Stimulated activated CD8-positive, alpha-beta memory T cell treated with anti-CD3 and anti-CD28 coated beads, Interleukin-15, amount 100 ng/mL, for 24 hours (primary cell): ENCODE measurements around the gene ENOX1.

ENCODE experiments used
- DNase-seq: peaks from one replicate; pipeline ENCODE4 v3.0.0-alpha.2; 2020; ENCODE audit warnings: low read depth

The ENOX1 gene

GRCh38 chr13:43669964-43670363 is 116.8 kb downstream of the ENOX1 start:
- no peak for DNase-seq

- no peak for DNase-seq
Measured at GRCh38 chr13:43669101-43669500, 117.7 kb downstream of the ENOX1 start.

GRCh38 chr13:43666403-43666802 is 120.4 kb downstream of the ENOX1 start:
- DNase-seq = no peak

GRCh38 chr13:43665388-43665787 is 121.4 kb downstream of the ENOX1 start:
- no peak for DNase-seq

- DNase-seq = no peak
Measured at GRCh38 chr13:43664700-43665191, 122.0 kb downstream of the ENOX1 start.

- no peak for DNase-seq
Measured at GRCh38 chr13:43663474-43664090, 123.2 kb downstream of the ENOX1 start.

GRCh38 chr13:43662976-43663375 is 123.8 kb downstream of the ENOX1 start:
- DNase-seq = no peak

GRCh38 chr13:43661161-43661830 is 125.5 kb downstream of the ENOX1 start:
- no peak for DNase-seq

- DNase-seq = no peak
Measured at GRCh38 chr13:43657485-43657884, 129.3 kb downstream of the ENOX1 start.

- DNase-seq = no peak
Measured at GRCh38 chr13:43653980-43654379, 132.8 kb downstream of the ENOX1 start.

- no peak for DNase-seq
Measured at GRCh38 chr13:43653395-43653794, 133.4 kb downstream of the ENOX1 start.

- no peak for DNase-seq
Measured at GRCh38 chr13:43652760-43653159, 134.0 kb downstream of the ENOX1 start.

- DNase-seq = no peak
Measured at GRCh38 chr13:43650882-43651281, 135.9 kb downstream of the ENOX1 start.

GRCh38 chr13:43648733-43649132 is 138.0 kb downstream of the ENOX1 start:
- DNase-seq = no peak

GRCh38 chr13:43647471-43647870 is 139.3 kb downstream of the ENOX1 start:
- no peak for DNase-seq

GRCh38 chr13:43640476-43640875 is 146.3 kb downstream of the ENOX1 start:
- DNase-seq = no peak

- DNase-seq = no peak
Measured at GRCh38 chr13:43631106-43631505, 155.7 kb downstream of the ENOX1 start.

- DNase-seq = no peak
Measured at GRCh38 chr13:43629691-43630480, 156.9 kb downstream of the ENOX1 start.

- DNase-seq = no peak
Measured at GRCh38 chr13:43626994-43627393, 159.8 kb downstream of the ENOX1 start.

GRCh38 chr13:43614063-43614462 is 172.7 kb downstream of the ENOX1 start:
- no peak for DNase-seq

- DNase-seq = no peak
Measured at GRCh38 chr13:43611281-43612273, 175.2 kb downstream of the ENOX1 start.
